HG03558 (cell line): ENCODE data around the gene EMD.
"Not testable (repeated sequence)": the region's sequence is repeated elsewhere in the genome, so short reads cannot be mapped to it uniquely, and the experiment has no call there.

Source experiments
- ATAC-seq: cut with Tn5 transposase; IDR thresholded peaks from one replicate; pipeline ENCODE4 v1.9.1; 2021; ENCODE audit warnings: moderate number of reproducible peaks; ENCODE audit not compliant: unreplicated experiment; ENCODE audit errors: extremely low read depth

EMD gene

GRCh38 chrX:154378799-154379568 lies at the start of gene EMD:
Gene EMD, plus strand, starts transcription at chrX:154379295. Its CDS starts 190 bp downstream, at chrX:154379485.
- peak; percentile 57 for ATAC-seq

- ATAC-seq: no peak
Measured at GRCh38 chrX:154332561-154332960, 46.5 kb upstream of the EMD start.

DNA sequence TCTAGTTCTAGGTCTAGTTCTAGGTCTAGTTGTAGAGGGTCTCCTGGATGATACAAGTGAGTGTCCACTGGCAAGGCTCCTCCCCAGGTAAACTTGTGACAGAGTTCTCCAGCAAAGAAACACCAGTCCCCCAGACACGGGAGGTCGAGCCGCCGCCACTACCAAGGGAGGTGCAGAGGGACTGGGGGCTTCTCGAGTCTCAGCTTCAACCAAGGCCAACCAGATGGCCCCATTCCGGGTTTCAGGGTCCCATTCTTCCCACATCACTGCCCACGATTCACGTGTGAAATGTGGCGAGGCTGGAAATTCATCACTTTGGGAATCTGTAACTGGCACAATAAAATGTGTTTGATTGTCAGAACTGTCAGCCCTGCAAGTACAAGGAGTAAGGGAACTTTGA lies 46.0 kb upstream of the EMD start:
- ATAC-seq: no peak

DNA sequence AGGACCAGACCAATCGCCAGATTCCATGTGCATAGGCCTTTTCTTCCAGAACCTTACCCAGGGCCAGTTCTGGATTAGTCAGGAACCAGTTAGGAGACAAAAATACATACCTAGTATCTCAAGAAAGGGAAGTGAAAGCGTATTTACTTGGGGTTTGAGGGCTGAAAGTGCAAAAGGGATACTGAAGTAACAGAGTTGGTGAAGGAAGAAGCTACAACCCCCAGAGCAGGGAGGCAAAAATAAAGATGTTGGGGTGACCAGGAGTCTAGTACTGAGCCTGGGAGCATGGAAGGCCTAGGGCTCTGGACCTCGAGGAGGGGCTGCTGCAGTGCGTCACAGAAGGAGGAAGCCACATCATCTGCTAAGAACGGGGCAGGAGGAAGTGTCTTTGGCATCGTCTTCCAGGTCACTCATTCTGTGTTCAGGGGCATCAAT lies 45.2 kb upstream of the EMD start:
- ATAC-seq: no peak

DNA sequence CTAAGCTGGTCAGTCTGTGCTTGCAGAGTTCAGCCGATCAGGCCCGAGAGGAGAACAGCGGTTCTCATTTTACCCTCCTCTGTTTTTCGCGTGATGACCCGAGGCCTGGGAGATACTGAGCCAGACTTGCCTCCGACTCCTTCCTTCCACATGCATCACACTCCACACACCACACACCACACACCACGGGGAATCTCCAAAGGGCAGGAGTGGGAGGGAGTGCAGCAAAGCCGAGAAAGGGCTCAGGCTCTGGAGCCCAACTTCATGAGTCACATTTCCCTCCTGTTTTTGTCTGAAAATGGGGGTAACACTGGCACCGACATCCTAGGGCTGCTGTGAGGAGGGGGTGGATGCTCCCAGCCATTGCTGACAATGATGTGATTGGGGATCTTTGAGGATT lies 44.6 kb upstream of the EMD start:
- ATAC-seq: no peak

DNA sequence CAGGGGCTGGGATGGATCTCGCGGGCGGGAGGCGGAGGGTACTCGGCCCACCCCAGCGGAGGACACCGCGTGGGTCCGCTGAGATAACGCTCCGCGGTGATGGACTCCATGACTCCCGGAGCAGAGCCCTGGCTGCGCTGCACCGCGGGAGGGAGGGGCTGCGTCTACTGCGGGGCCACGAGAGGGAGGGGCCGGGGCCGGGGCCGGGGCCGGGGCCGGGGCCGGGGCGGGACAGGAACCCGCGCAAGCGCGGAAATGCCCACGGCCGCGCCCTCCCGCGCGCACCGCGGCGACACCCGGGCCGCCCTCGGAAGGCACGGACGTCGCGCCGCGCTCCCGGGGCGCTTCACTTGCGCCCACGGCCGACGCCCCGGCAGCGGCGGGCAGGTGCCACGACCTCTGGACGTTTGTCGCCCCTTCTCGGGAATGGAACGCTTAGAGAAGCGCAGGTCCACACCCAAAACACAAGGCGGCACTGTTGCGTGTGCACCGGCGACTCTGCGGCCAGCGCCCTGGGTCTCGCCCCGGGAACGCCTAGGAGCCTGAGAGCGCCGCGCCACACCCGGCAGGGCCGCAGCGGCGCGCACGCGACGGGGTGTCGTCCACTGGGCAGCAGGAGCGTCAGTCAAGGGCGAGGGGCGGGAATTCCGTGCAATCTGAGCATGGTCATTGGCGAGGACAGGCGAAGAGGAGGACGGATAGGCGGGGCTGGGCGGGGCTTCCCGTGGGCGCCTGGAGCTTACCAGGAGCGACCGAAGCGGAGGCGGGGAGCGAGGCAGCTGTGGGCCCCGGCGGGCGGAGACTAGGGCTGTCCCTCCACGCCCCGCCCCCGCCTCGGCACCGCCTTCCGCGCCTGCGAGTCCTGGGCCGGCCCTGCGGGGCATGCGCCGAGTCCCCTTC lies 37.4 kb upstream of the EMD start:
- peak; percentile 52 for ATAC-seq

DNA sequence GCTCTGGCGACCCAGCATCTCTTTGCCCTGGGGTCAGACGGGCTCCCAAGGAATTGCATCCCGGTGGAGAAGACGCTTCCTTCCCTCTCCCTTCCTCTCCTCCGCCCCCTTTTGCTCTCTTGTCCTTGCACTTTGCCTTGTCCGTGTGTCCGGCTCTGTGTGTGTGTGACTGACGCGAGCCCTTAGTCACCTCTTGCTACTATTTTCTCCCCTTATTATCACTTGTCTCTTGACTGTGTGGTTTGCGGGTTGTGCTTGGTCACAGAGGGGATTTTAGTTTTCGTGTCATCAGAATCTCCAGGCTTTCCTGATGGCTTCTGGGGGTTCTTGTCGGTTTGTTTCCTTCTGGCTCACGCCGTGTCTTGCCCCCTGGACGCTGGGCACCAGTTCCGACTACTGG lies 36.0 kb upstream of the EMD start:
- ATAC-seq: not testable (repeated sequence)

GRCh38 chrX:154343620-154344019 lies 35.5 kb upstream of the EMD start:
- ATAC-seq: not testable (repeated sequence)

DNA sequence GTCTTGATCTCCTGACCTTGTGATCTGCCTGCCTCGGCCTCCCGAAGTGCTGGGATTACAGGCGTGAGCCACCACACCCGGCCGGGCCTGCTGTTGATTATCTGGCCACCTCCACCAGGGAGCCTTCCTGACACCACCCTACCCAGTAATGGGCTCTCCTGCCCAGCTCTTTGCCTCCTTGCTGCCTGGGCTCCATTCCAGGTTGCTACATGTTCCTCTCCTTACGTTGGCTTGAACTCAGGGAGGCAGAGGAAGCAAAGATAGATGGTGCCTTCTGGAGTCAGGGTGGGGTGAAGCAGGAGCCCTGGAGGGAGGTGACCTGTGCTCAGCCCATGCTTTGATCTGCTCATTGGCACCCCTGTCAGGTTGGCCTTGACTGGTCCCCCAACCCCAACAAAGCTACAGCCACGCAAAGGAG lies 31.0 kb upstream of the EMD start:
- no peak for ATAC-seq

- ATAC-seq: no peak
Measured at GRCh38 chrX:154348646-154349358, 30.3 kb upstream of the EMD start.

- ATAC-seq: no peak
Measured at GRCh38 chrX:154349359-154349935, 29.6 kb upstream of the EMD start.

- no peak for ATAC-seq
Measured at GRCh38 chrX:154349979-154350378, 29.1 kb upstream of the EMD start.

DNA sequence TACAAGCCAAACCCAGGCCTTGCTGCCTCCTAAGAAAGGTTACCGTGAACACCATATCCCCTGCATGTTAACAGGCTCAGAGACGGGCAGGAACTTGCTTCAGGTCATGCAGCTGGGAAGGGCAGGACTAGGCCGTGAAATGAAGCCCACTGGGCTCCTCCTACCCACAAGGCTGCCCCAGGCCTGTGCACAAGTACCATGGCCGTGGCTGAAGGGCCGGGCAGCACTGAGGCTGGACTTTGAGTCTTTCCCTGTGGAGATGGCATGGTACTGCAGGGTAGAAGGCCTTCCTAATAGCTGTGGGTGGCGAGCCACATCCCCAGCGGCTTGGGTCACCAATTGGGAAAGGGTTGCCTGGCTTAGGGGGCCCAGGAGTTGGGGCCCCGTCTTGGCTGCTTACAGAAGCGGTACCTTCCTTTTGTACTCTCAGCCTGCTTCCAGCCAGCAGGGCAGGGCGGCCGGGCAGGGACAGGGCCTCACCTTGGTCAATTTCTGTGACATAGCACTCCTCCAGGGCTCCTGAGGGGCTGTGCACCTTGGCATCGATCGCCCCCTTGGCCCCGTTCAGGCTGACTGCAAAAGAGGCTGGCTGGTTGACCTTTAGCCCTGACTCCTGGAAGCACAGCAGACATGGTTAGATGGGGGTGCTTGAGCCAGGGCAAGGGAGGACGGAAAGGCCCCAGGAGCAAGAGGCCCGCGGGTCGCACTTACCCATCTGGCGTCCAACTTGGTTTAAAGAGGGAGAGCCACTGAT lies 28.5 kb upstream of the EMD start:
- ATAC-seq: no peak

GRCh38 chrX:154351183-154352011 lies 27.7 kb upstream of the EMD start:
- no peak for ATAC-seq

DNA sequence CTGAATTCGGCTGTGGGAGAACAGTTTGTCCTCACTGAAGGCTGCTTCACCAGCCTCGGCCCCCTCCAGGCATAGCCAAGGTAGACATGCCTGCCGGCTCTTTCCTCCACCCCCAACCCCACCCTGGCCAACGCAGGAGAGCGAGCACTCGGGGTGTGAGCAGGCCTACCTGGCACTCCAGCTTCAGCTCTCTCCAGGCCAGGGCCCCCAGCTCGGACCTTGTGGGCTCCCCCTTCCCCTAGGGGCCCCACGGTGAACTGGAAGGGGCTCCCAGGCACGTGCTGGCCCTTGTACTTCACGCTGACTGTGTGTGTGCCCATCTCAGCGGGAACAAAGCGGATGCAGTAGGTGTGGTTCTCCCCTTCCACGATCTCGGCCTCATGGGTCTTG lies 27.1 kb upstream of the EMD start:
- no peak for ATAC-seq

DNA sequence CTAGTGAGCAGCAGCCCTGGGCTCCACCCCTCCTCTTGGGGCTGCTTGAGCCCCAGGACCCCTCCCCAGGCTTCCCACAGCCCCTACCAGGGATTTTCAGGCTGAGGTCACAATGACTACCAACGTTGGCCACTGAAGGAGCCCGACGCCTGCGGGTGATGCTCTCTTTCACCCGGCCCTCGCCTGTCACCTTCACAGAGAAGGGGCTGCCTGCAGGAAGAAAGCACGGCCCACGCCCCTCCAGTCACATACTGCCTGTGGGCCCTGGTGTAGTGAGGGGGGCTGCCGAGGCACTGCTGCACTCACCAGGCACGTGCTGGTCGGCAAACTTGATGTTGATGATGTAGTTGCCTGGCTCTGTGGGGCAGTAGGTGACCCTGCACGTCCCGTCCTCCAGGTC lies 26.6 kb upstream of the EMD start:
- ATAC-seq: no peak

GRCh38 chrX:154353172-154353843 lies 25.8 kb upstream of the EMD start:
- no peak for ATAC-seq

DNA sequence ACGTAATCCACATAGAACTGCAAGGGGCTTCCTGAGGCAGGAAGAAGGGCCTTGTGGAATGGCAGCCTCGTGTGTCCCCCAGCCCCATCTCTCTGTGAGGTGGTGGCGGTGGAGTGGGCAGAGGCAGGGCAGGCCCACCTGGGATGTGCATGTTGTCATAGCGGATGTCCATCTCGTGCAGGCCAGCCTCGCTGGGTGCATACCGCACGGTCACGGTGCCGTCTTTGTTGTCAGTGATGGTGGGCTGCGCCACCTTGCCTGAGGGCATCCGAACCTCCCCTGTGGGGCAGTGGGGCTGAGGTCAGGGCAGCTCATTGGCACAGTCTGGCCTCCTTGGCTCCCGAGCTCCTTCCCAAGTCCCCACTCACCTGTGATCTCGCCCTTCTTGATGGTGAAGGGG lies 25.1 kb upstream of the EMD start:
- no peak for ATAC-seq
